Measurements from ENCODE around the gene TMEM94.

GRCh38 chr17:75481194-75482068, 25.0 kb downstream of the TMEM94 start:
- TF ChIP-seq, protein P1, sequence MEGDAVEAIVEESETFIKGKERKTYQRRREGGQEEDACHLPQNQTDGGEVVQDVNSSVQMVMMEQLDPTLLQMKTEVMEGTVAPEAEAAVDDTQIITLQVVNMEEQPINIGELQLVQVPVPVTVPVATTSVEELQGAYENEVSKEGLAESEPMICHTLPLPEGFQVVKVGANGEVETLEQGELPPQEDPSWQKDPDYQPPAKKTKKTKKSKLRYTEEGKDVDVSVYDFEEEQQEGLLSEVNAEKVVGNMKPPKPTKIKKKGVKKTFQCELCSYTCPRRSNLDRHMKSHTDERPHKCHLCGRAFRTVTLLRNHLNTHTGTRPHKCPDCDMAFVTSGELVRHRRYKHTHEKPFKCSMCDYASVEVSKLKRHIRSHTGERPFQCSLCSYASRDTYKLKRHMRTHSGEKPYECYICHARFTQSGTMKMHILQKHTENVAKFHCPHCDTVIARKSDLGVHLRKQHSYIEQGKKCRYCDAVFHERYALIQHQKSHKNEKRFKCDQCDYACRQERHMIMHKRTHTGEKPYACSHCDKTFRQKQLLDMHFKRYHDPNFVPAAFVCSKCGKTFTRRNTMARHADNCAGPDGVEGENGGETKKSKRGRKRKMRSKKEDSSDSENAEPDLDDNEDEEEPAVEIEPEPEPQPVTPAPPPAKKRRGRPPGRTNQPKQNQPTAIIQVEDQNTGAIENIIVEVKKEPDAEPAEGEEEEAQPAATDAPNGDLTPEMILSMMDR (IDR thresholded peaks at IDR 0.05; ENCODE audit: poor library complexity) = no peak
- TF ChIP-seq EZH2 (IDR thresholded peaks at IDR 0.05; ENCODE audit: borderline replicate concordance) (no peak), EZH2phosphoT487 (IDR thresholded peaks at IDR 0.05; ENCODE audit: low read depth, severe bottlenecking, unreplicated experiment) (no peak)

Data from hepatocyte (in vitro differentiated cells).